PFSK-1 (cell line): ENCODE measurements around the gene PDZD7.

Experiments used
- FOXP2 ChIP-seq: optimal IDR thresholded peaks from 2 replicates; pipeline ENCODE3; 2011; ENCODE audit warnings: borderline replicate concordance, control low read depth, inconsistent platforms; ENCODE audit not compliant: insufficient read depth; ENCODE audit errors: extremely low read length, extremely low read depth
- POLR2AphosphoS5 ChIP-seq: IDR thresholded peaks from 2 replicates; pipeline ENCODE4 v1.6.1; 2012; ENCODE audit warnings: low read depth, mild to moderate bottlenecking, control low read depth, low read length, moderate library complexity
- SIN3A ChIP-seq: IDR thresholded peaks from 2 replicates; pipeline ENCODE4 v1.6.1; 2012; ENCODE audit warnings: mild to moderate bottlenecking, low read length, moderate library complexity, borderline replicate concordance; ENCODE audit not compliant: insufficient read depth
- TAF1 ChIP-seq: IDR thresholded peaks from 2 replicates; pipeline ENCODE4 v1.6.1; 2012; ENCODE audit warnings: low read length, control low read depth, borderline replicate concordance; ENCODE audit not compliant: insufficient read depth
- TF ChIP-seq, protein P1 (sequence below), 2 experiments: IDR thresholded peaks; 2 replicates each; pipeline versions ENCODE4 v1.6.1 to v1.8.0; 2011 to 2012; ENCODE audit warnings: low read depth in 2 of 2, low read length in 2 of 2, control low read depth in 1 of 2, inconsistent platforms in 1 of 2, mild to moderate bottlenecking in 1 of 2, moderate library complexity in 1 of 2; ENCODE audit not compliant: insufficient read depth in 1 of 2

Gene PDZD7

DNA sequence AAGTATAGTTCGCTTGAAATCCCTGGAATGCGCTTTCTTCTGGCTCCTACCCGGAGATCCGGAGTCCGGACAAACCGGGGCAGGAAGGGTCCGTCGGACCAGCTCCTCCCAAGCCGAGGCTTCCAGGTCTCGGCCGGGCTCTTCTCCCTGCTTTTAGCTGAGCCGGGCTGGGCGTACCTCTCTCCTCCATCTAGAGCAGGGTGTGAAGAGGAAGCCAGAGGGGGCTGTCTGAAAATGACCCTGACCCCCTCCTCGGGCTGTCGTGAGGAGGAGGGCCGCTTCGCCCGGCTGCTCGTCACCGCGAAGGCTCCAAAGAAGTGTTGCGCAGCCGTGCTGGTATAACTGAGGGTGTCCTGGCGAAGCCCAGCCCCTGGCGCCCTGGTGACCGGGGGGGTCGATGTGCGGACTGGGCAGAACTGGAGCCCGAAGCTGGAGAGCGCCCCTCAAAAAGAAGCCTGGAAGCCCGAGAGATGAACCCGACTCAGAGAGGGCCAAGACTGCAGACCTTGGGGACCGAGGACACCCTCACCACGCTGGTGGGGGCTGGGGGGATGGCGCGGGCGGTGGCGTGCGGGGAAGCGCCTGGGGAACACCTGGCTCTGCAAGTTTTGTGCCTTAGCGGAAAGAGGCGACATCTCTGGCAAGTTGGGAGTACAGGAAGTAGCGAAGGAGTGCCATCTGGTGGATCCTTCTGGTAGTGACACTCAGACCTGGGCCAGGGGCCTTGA lies 36.6 kb upstream of the PDZD7 start:
- TF ChIP-seq POLR2AphosphoS5 (no peak), TAF1 (no peak), SIN3A (no peak), FOXP2 (no peak)
- TF ChIP-seq, protein P1, sequence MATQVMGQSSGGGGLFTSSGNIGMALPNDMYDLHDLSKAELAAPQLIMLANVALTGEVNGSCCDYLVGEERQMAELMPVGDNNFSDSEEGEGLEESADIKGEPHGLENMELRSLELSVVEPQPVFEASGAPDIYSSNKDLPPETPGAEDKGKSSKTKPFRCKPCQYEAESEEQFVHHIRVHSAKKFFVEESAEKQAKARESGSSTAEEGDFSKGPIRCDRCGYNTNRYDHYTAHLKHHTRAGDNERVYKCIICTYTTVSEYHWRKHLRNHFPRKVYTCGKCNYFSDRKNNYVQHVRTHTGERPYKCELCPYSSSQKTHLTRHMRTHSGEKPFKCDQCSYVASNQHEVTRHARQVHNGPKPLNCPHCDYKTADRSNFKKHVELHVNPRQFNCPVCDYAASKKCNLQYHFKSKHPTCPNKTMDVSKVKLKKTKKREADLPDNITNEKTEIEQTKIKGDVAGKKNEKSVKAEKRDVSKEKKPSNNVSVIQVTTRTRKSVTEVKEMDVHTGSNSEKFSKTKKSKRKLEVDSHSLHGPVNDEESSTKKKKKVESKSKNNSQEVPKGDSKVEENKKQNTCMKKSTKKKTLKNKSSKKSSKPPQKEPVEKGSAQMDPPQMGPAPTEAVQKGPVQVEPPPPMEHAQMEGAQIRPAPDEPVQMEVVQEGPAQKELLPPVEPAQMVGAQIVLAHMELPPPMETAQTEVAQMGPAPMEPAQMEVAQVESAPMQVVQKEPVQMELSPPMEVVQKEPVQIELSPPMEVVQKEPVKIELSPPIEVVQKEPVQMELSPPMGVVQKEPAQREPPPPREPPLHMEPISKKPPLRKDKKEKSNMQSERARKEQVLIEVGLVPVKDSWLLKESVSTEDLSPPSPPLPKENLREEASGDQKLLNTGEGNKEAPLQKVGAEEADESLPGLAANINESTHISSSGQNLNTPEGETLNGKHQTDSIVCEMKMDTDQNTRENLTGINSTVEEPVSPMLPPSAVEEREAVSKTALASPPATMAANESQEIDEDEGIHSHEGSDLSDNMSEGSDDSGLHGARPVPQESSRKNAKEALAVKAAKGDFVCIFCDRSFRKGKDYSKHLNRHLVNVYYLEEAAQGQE (IDR thresholded peaks at IDR 0.05; ENCODE audit: insufficient read depth in 1 of 2, low read depth in 2 of 2, low read length in 2 of 2) = no peak

DNA sequence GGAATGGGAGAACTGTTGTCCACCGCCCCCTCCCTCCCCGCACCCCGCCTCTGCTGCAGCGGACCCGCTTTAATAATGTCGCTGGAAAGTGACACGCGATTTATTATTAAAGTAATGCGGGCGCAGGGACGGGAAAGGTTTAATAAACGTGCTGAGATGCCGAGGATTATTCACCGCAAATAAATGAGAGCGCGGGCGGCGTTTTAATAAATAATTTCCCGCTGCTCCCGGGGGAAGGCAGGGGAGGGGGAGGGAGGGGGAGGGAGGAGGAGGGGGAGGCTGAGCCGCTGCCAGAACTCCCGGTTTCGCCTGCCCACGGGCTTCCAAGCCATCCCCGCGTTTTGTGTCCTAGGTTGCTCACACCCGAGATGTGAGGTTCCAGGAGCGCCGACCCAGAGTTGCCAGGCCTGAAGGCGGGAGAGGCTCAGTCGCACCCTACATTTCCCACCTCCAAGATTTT lies 36.0 kb upstream of the PDZD7 start:
- TF ChIP-seq POLR2AphosphoS5 = no peak

DNA sequence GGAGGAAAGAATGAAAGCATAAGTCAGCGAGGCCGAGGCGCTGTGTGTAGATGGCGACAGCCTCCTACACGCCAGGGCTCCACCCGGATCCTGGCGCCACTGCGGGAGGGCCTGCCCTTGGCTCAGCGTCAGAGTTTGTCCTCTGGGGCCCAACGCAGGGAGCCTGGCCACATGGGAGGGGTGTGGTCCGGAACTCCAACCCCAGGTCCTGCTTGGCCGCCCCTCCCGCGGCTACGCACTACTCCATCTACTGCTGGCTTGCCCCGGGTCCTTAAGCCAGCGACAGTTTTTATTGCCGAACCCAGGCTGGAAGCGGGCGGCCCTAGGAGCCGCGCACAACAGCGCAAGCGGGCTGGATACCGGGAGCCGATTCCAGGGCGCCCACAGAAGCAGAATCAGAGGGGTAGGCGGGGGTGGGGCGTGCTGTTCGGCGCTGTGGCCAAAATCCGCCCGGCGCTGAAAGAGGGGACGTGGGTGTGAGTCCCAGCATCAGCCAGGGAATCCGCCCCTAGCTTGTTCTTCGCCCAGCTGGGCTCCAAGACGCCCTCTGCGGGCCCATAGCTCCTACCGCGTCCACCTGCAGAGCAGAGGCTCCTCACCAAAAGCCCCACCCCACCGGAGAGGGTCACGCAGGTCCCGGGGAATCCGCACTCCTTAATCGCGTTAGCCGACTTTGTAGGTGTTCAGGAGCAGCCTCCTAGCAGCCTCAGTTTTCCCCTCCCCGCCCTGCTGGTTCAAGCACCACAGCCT lies 35.4 kb upstream of the PDZD7 start:
- TF ChIP-seq POLR2AphosphoS5 (no peak), SIN3A (no peak), FOXP2 (no peak), TAF1 (no peak)
- TF ChIP-seq, protein P1 (IDR thresholded peaks at IDR 0.05; ENCODE audit: insufficient read depth in 1 of 2, low read depth in 2 of 2, low read length in 2 of 2) = no peak

DNA sequence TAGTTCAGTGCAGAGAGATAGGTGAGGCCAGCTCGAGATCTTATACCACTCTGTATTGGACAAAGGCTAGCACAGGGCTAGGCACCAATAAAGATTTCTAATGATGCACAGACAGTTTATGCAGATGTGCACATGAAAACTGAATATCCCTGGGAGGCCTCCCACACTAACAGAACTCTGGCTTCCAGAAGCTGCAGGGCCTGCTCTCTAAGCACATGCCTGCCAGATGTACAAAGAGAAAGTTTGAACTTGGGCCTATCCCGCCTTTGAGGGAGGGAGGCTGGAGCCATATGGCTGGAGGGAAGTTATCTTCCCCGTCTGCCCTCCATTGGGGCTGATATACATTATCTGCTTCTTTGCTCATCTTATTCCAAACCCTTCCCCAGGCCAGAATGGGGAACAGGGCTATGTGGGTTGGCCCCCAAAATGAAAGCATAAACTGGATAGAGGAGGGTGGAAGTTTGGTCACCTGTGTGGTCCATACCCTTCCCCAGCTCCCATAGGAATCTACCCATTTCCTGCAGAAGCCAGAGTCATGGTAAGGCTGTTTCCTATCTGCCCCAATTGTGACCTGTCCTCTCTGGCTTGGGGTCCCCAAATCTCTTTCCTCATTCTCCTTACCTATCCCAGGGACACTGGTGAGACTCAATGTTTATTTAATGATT lies 34.7 kb upstream of the PDZD7 start:
- TF ChIP-seq, protein P1 (IDR thresholded peaks at IDR 0.05; ENCODE audit: insufficient read depth in 1 of 2, low read depth in 2 of 2, low read length in 2 of 2) = no peak
- TF ChIP-seq SIN3A (no peak), FOXP2 (no peak), TAF1 (no peak), POLR2AphosphoS5 (no peak)

DNA sequence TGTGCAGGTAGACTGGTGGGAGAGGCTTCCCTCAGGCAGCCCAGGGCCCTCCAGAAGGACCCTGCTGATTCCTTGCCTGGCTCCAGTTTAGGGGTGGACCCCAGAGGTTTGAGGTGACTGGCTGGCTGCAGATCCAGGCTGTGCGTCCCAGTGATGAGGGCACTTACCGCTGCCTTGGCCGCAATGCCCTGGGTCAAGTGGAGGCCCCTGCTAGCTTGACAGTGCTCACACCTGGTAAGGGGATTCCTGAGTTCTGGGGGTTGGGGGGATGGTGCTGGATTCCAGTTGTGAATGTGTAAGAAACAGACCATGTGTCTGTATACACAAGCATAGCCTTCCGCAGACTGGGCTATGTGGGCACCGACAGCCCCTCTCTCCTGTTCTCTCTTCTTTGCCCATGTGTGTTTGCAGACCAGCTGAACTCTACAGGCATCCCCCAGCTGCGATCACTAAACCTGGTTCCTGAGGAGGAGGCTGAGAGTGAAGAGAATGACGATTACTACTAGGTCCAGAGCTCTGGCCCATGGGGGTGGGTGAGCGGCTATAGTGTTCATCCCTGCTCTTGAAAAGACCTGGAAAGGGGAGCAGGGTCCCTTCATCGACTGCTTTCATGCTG lies 33.6 kb upstream of the PDZD7 start:
- TF ChIP-seq, protein P1 (IDR thresholded peaks at IDR 0.05; ENCODE audit: insufficient read depth in 1 of 2, low read depth in 2 of 2, low read length in 2 of 2) = no peak
- TF ChIP-seq POLR2AphosphoS5 (no peak), TAF1 (no peak), SIN3A (no peak), FOXP2 (no peak)
